ENCODE measurements around the gene OR4D2. TPM values are rescaled to one million over a fixed set of nuclear protein-coding genes. Genes with fewer than 3 reads are reported as not detected.

The OR4D2 gene
- total and polyA plus RNA-seq, 4 donors: not detected

GRCh38 chr17:58184986-58185761 lies 18.4 kb downstream of the OR4D2 start:
- H3K36me3 ChIP-seq (ENCODE audit: control insufficient read depth in 4 of 4, insufficient read depth in 3 of 4, low read depth in 1 of 4, low read length in 3 of 4): no peaks in the 10 kb centered on the region
- no peaks in the 10 kb centered on the region for H3K9me3 ChIP-seq (ENCODE audit: control insufficient read depth in 4 of 4, low read length in 3 of 4)
- 76% methylated on average over 8 of the region's 8 CpGs for WGBS
- H3K4me1 ChIP-seq (ENCODE audit: control insufficient read depth in 4 of 4, insufficient read depth in 4 of 4, low read length in 3 of 4): no peaks in the 10 kb centered on the region
- no peak for TF ChIP-seq FOXA2 (IDR thresholded peaks at IDR 0.05)
- no peak for TF ChIP-seq HNF4A (conservative IDR thresholded peaks at IDR 0.05)
- no peak for TF ChIP-seq FOXA1 (IDR thresholded peaks at IDR 0.05)
- no peak for TF ChIP-seq TAF1 (conservative IDR thresholded peaks at IDR 0.05)
- DNase-seq (ENCODE audit: low spot score): no peak
- no peak overlapping the region for H3K9ac ChIP-seq (ENCODE audit: low read depth in 1 of 2, low read length in 2 of 2)
- peaks cover 0 to 5% (median 0%) of the 10 kb centered on the region in 4 donors for H3K27me3 ChIP-seq (ENCODE audit: control insufficient read depth in 4 of 4, insufficient read depth in 4 of 4, low read length in 3 of 4)
- no peak overlapping the region for H3K4me3 ChIP-seq (ENCODE audit: low read depth in 1 of 3, low read length in 3 of 3)
- H3K27ac ChIP-seq (ENCODE audit: low read depth in 1 of 2, low read length in 2 of 2): no peak overlapping the region

- WGBS: 87% methylated on average over 4 of the region's 4 CpGs
Measured at GRCh38 chr17:58186591-58186990, 19.8 kb downstream of the OR4D2 start.

GRCh38 chr17:58187063-58187462 lies 20.3 kb downstream of the OR4D2 start:
- WGBS: 89% methylated on average over 6 of the region's 6 CpGs
- TF ChIP-seq RAD21 (IDR thresholded peaks at IDR 0.05) (no peak), MAX (IDR thresholded peaks at IDR 0.05) (no peak), TAF1 (conservative IDR thresholded peaks at IDR 0.05) (no peak), NR2F2 (IDR thresholded peaks at IDR 0.05) (no peak), RXRA (IDR thresholded peaks at IDR 0.05) (no peak), REST (IDR thresholded peaks at IDR 0.05) (no peak), EGR1 (IDR thresholded peaks at IDR 0.05; ENCODE audit: low read depth in 2 of 2) (no peak), SP1 (IDR thresholded peaks at IDR 0.05) (no peak), CTCF (IDR thresholded peaks at IDR 0.05; ENCODE audit: low read depth, low read length, missing input control) (no peak), JUND (IDR thresholded peaks at IDR 0.05) (no peak)
- no peaks in the 10 kb centered on the region for H3K4me1 ChIP-seq (ENCODE audit: control insufficient read depth in 4 of 4, insufficient read depth in 4 of 4, low read length in 3 of 4)
- H3K9ac ChIP-seq (ENCODE audit: low read depth in 1 of 2, low read length in 2 of 2): no peak overlapping the region
- peaks cover 0 to 5% (median 0%) of the 10 kb centered on the region in 4 donors for H3K27me3 ChIP-seq (ENCODE audit: control insufficient read depth in 4 of 4, insufficient read depth in 4 of 4, low read length in 3 of 4)
- no peaks in the 10 kb centered on the region for H3K9me3 ChIP-seq (ENCODE audit: control insufficient read depth in 4 of 4, low read length in 3 of 4)
- H3K4me3 ChIP-seq (ENCODE audit: low read depth in 1 of 3, low read length in 3 of 3): no peak overlapping the region
- DNase-seq (ENCODE audit: low spot score): no peak
- no peak overlapping the region for H3K27ac ChIP-seq (ENCODE audit: low read depth in 1 of 2, low read length in 2 of 2)
- no peaks in the 10 kb centered on the region for H3K36me3 ChIP-seq (ENCODE audit: control insufficient read depth in 4 of 4, insufficient read depth in 3 of 4, low read depth in 1 of 4, low read length in 3 of 4)

More at GRCh38 chr17:58186591-58186990, 19.8 kb downstream of the OR4D2 start:
- DNase-seq (ENCODE audit: low spot score): no peak
- Histone ChIP-seq H3K9me3 (ENCODE audit: control insufficient read depth in 4 of 4, low read length in 3 of 4) (no peaks in the 10 kb centered on the region), H3K27ac (ENCODE audit: low read depth in 1 of 2, low read length in 2 of 2) (no peak overlapping the region), H3K4me1 (ENCODE audit: control insufficient read depth in 4 of 4, insufficient read depth in 4 of 4, low read length in 3 of 4) (no peaks in the 10 kb centered on the region), H3K36me3 (ENCODE audit: control insufficient read depth in 4 of 4, insufficient read depth in 3 of 4, low read depth in 1 of 4, low read length in 3 of 4) (no peaks in the 10 kb centered on the region), H3K4me3 (ENCODE audit: low read depth in 1 of 3, low read length in 3 of 3) (no peak overlapping the region), H3K9ac (ENCODE audit: low read depth in 1 of 2, low read length in 2 of 2) (no peak overlapping the region), H3K27me3 (ENCODE audit: control insufficient read depth in 4 of 4, insufficient read depth in 4 of 4, low read length in 3 of 4) (peaks cover 0 to 5% (median 0%) of the 10 kb centered on the region in 4 donors)
- TF ChIP-seq GABPA (IDR thresholded peaks at IDR 0.05 in 1 of 2, conservative IDR thresholded peaks at IDR 0.05 in 1 of 2): no peak
- no peak for TF ChIP-seq FOXA2 (IDR thresholded peaks at IDR 0.05)
- no peak for TF ChIP-seq YY1 (IDR thresholded peaks at IDR 0.05)
- TF ChIP-seq FOXA1 (IDR thresholded peaks at IDR 0.05): no peak

All from liver (tissue), 9 donors.